ENCODE measurements around the gene SSMEM1.
"Not testable (repeated sequence)": the region's sequence is repeated elsewhere in the genome, so short reads cannot be mapped to it uniquely, and the experiment has no call there.

Gene SSMEM1, protein sequence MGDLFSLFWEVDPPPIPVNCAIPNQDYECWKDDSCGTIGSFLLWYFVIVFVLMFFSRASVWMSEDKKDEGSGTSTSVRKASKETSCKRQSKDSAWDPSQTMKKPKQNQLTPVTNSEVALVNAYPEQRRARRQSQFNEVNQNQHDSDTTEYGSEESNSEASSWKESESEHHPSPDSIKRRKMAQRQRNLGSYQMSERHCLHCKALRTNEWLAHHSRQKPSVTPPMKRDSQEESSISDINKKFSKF

GRCh38 chr7:130207642-130208041 is at the start of gene SSMEM1:
SSMEM1 (plus strand) TSS chr7:130207860; CDS start chr7:130207911, 51 bp downstream.
- no peak for DNase-seq (ENCODE audit: low read depth)

GRCh38 chr7:130160023-130160422 is 47.6 kb upstream of the SSMEM1 start:
- no peak for DNase-seq (ENCODE audit: low read depth)

GRCh38 chr7:130160455-130160854 is 47.2 kb upstream of the SSMEM1 start:
- DNase-seq (ENCODE audit: low read depth): no peak

DNA sequence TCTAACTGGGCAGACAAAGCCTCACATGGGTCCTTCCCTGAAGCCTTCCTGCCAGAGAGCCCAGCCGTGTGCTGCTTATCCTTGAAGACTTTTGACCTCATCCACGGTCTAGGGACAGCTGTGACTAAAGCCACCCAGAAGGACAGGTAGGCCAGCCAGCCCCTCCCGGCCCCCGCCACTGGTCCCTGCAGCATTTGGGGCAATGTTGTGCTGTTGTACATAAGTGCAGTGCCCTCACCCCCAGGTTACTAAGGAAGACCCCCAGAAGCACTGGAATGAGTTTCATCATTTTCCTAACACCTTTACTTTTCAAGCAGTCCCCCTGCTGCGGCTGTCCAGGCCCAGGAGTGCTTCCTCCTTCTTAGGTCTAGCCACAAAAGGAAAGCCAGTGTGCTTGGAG is 45.5 kb upstream of the SSMEM1 start:
- no peak for DNase-seq (ENCODE audit: low read depth)

DNA sequence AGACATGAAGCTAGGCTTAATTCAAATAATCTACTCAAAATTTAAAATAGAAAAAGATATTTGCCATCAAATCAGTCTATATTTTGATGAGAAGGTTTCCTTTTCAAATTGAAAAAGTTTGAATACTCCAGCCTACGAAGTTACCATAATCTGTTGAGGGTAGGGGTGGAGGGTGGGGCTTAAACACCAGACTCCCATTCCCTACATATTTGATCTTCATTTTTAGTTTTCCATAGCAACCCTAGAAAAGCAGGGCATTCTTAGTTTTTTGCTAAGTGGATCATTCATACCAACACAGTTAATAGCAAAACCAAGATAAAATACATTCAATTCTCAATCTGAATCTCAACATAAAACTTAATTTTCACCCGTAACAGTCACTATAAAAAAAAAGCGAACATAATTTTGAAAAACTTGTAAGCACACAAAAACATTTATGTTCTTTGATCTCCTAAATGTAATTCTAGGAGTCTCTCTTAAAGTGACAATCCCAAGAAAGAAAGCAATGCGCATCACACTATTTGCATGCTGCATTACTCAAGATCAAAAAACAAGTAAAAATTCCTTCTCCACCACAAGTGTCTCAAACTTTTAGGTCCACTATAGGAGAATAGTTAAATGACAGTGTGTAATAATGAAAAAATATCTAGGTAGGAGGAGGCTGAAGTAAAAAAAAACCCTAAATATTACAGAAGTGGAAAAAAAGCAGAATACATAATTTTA is 33.3 kb upstream of the SSMEM1 start:
- DNase-seq (ENCODE audit: low read depth): no peak

DNA sequence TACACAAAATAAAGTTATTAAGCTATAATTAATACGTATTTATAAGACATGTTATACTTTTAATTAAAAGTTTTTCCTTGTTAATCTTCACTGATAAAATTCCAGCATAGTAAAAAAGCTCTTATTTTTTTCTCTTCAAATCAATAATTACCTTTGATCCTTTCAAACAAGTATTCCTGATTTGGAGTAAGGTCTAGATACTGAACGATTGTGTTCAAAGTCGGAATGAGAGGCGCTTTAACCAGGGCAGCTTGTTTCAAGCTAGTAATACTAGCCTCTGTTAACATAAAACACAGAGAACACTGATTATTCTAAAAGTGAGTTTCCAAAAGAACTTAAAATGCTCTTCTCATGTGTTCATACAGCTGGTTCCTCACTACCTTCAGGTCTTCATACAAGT is 29.4 kb upstream of the SSMEM1 start:
- no peak for DNase-seq (ENCODE audit: low read depth)

GRCh38 chr7:130179631-130180030 is 28.0 kb upstream of the SSMEM1 start:
- no peak for DNase-seq (ENCODE audit: low read depth)

- DNase-seq (ENCODE audit: low read depth): peak; percentile 30
Observed at GRCh38 chr7:130180571-130181262, 26.9 kb upstream of the SSMEM1 start.

GRCh38 chr7:130181263-130181605 is 26.4 kb upstream of the SSMEM1 start:
- no peak for DNase-seq (ENCODE audit: low read depth)

GRCh38 chr7:130182990-130183389 is 24.7 kb upstream of the SSMEM1 start:
- DNase-seq (ENCODE audit: low read depth): no peak

DNA sequence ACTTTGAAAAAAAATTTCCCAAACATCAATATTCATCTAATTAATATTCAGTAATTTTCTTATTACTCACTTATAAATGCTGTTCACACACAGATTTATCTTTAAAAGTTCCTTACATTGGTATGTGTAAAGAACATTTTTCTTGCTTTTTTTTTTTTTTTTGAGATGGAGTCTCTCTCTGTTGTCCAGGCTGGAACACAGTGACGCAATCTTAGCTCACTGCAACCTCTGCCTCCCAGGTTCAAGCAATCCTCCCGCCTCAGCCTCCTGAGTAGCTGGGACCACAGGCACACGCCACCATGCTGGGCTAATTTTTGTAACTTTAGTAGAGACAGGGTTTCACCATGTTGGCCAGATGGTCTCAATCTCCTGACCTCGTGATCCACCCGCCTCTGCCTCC is 23.3 kb upstream of the SSMEM1 start:
- not testable (repeated sequence) for DNase-seq (ENCODE audit: low read depth)

- no peak for DNase-seq (ENCODE audit: low read depth)
Observed at GRCh38 chr7:130187360-130187759, 20.3 kb upstream of the SSMEM1 start.

DNA sequence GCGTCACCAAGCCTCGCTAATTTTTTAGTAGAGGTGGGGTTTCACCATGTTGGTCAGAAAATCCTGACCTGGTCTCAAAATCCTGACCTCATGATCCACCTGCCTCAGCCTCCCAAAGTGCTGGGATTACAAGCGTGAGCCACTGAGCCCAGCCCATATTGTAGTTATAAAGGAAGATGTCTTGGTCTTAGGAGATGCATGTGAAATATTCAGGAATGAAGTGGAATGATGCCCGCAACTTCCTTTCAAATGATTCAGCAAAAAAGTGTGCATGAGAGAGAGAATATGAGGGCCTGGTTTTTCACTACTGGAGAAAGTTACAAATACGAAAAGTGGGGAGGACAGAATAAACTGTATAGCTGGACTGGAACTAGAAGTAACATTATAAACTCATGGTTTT is 18.3 kb upstream of the SSMEM1 start:
- no peak for DNase-seq (ENCODE audit: low read depth)

DNA sequence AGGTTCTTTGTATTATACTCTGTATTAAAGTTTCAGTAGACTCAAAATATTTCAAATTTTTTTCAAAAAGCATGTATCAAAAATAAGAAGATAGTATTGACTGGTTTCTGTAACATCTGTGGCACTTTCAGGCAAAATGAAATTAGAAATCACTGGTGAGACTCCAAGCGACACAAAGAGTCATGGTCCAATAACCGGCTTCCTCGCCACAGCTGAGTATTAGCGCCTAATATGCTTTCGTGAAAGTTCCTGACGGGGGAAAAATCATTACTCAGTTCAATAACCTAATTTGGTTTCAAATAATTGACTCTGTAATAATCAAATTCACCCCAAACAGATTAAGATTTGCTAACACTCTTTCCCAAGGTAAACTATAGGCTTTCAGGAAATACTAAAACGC is 15.9 kb upstream of the SSMEM1 start:
- no peak for DNase-seq (ENCODE audit: low read depth)

DNA sequence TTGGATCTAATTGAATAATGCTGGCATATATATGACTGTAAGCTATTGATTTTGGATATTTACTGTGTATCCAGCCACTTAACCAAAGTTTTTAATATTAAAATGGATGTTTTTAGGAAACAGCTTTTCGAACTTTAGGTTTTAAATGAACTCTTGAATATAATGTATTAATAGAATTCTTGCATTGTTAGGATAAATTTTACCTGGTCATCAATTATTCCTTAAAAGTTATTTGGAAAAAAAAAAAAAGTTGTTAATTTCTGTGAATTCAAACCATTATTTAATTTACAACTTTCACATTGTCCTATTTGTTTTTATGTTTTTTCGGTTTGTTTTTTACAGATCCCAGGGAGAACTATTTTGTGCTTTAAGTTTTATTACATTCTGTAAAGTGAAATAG is 12.3 kb upstream of the SSMEM1 start:
- no peak for DNase-seq (ENCODE audit: low read depth)

- no peak for DNase-seq (ENCODE audit: low read depth)
Observed at GRCh38 chr7:130196476-130196875, 11.2 kb upstream of the SSMEM1 start.

- DNase-seq (ENCODE audit: low read depth): no peak
Observed at GRCh38 chr7:130197094-130197493, 10.6 kb upstream of the SSMEM1 start.

DNA sequence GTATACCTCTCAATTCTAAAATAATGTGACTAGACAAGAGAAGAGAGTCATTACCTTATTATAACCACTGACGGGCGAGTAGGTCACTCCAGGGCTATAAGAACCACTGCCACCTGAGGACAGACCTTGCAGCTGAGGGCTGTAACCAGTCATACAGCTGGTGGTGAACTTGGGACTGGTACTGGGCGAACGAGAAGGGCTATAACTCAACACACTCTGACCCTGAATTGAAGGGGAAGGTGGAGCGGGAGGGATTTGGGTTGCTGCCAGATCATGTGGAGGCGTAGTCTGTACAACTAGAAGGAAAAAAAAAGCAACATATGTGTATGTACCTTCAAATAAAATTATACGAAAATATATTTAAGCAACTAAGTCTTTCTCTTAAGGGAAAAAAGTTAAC is 5.9 kb upstream of the SSMEM1 start:
- DNase-seq (ENCODE audit: low read depth): no peak

- peak; percentile 90 for DNase-seq (ENCODE audit: low read depth)
Observed at GRCh38 chr7:130205084-130205947, 2.3 kb upstream of the SSMEM1 start, which contains the start of gene TMEM209. TMEM209 (minus strand) TSS chr7:130205406; CDS start chr7:130205375, 31 bp downstream.

DNA sequence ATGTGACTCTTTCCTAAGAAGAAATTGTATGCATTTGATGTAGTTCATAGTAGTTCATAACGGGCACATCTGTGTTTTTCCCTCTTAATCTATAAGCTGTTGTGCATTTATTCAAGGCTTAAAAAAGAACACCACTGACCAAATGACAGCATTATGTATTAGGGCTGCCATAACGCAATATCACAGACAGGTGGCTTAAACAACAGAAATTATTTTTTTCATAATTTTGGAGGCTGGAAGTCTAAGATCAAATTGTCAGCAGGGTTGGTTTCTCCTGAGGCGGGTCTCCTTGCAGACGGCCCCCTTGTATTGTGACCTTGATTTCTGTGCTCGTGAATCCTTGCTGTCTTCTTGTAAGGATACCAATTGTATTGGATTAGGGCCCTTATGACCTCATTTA is 627 bp upstream of the SSMEM1 start:
- DNase-seq (ENCODE audit: low read depth): no peak

GRCh38 chr7:130208516-130208915 is 856 bp downstream of the SSMEM1 start:
- DNase-seq (ENCODE audit: low read depth): no peak
